B cell (primary cell): ENCODE results near the gene NT5E.

Experiments used
- EZH2 ChIP-seq: IDR thresholded peaks from 2 replicates; pipeline ENCODE4 v1.6.1; 2012; ENCODE audit warnings: borderline replicate concordance, low read depth, mild to moderate bottlenecking, moderate library complexity, low read length; ENCODE audit not compliant: insufficient read depth, poor library complexity, severe bottlenecking
- TF ChIP-seq, protein P1 (sequence below): fragments of 200-600 bp; IDR thresholded peaks from one replicate; pipeline ENCODE4 v1.8.0; 2022; ENCODE audit warnings: antibody characterized with exemption, mild to moderate bottlenecking

DNA sequence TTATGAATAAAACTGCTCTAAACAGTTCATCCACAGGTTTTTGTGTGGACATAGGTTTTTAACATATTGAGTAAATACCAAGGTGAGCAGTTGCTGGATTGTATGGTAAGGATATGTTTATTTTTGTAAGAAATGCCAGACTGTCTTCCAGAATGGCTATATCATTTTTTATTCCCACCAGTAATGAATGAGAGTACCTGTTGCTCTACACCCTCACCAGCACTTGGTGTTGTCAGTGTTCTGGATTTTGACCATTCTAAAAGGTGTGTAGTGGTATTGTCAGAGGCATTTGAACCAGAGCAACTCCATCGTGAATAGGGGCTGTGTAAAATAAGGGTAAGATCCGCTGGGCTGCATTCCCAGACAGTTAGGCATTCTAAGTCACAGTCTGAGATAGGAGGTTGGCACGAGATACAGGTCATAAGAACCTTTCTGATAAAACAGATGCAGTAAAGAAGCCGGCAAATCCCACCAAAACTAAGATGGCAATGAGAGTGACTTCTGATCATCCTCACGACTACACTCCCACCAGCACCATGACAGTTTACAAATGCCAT is 12.9 kb upstream of the NT5E start:
- TF ChIP-seq, protein P1, sequence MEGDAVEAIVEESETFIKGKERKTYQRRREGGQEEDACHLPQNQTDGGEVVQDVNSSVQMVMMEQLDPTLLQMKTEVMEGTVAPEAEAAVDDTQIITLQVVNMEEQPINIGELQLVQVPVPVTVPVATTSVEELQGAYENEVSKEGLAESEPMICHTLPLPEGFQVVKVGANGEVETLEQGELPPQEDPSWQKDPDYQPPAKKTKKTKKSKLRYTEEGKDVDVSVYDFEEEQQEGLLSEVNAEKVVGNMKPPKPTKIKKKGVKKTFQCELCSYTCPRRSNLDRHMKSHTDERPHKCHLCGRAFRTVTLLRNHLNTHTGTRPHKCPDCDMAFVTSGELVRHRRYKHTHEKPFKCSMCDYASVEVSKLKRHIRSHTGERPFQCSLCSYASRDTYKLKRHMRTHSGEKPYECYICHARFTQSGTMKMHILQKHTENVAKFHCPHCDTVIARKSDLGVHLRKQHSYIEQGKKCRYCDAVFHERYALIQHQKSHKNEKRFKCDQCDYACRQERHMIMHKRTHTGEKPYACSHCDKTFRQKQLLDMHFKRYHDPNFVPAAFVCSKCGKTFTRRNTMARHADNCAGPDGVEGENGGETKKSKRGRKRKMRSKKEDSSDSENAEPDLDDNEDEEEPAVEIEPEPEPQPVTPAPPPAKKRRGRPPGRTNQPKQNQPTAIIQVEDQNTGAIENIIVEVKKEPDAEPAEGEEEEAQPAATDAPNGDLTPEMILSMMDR: no peak
- no peak for TF ChIP-seq EZH2
